Psoas muscle (tissue), 8 donors: ENCODE data around the gene METTL26. TPM values are rescaled to one million over a fixed set of nuclear protein-coding genes. Genes with fewer than 3 reads are reported as not detected.
A peak's percentile ranks its signal among the peaks of the same experiment; 100 is the strongest.
"Not testable (repeated sequence)": the region's sequence is repeated elsewhere in the genome, so short reads cannot be mapped to it uniquely, and the experiment has no call there.

ENCODE experiments used
- ATAC-seq, 4 donors: fragments of 200-7000 bp; cut with Tn5 transposase; one replicate each; pipeline ENCODE4 v1.9.1; 2020; ENCODE audit warnings: moderate library complexity in 3 of 4, mild to moderate bottlenecking in 2 of 4
- DNase-seq, 2 donors: peaks; one replicate each; pipeline ENCODE4 v3.0.0-alpha.2; 2020
- H3K27ac ChIP-seq: fragments of 200-600 bp; one replicate; pipeline ENCODE4 v1.8.0; 2022
- H3K27me3 ChIP-seq, 3 donors: fragments of 200-600 bp in 1 of 3; one replicate each; pipeline versions ENCODE4 v1.6.1 to v1.8.0; 2013 to 2022; ENCODE audit warnings: low read length in 2 of 3, mild to moderate bottlenecking in 2 of 3, moderate library complexity in 1 of 3; ENCODE audit not compliant: insufficient read depth in 3 of 3
- H3K36me3 ChIP-seq, 2 donors: fragments of 200-600 bp in 1 of 2; one replicate each; pipeline versions ENCODE4 v1.6.1 to v1.8.0; 2013 to 2022; ENCODE audit warnings: low read depth in 1 of 2, mild to moderate bottlenecking in 1 of 2, moderate library complexity in 1 of 2; ENCODE audit not compliant: insufficient read depth in 1 of 2
- H3K4me1 ChIP-seq: fragments of 200-600 bp; one replicate; pipeline ENCODE4 v1.8.0; 2022
- H3K4me3 ChIP-seq: fragments of 200-600 bp; one replicate; pipeline ENCODE4 v1.8.0; 2022; ENCODE audit warnings: mild to moderate bottlenecking
- H3K9me3 ChIP-seq: fragments of 200-600 bp; one replicate; pipeline ENCODE4 v1.8.0; 2022
- WGBS, 3 donors: extraction: QIAGEN DNeasy Blood & Tissue Kit; methylation state at CpG; one replicate each; pipeline versions ENCODE4 v1.1.6 to v1.1.7; 2013; 5-methylcytosine and 5-hydroxymethylcytosine counted together
- intact Hi-C, 2 donors: fragments of 100-400 bp; cut with DNase I; formaldehyde crosslinking; loops; one replicate each; pipeline versions ENCODE4 v1.11.0 to v1.14.2; 2022
- polyA plus RNA-seq, 3 donors: library from polyadenylated mRNA; stranded (reverse); fragments of 200-250 nt; gene quantifications; one replicate each; pipeline ENCODE4 v1.2.3, GENCODE V29; 2013
- total RNA-seq, 4 donors: library from RNA; stranded (reverse); fragmentation: NEBNext Ultra II Directional in 2 of 4; extraction: Animal tissue kit (Norgen Biotek cat#: 25700) in 2 of 4; gene quantifications; one replicate each; pipeline versions ENCODE4 v1.2.1 to v1.2.4, GENCODE V29; 2021 to 2023
- TF ChIP-seq, protein P1 (sequence below): fragments of 200-600 bp; IDR thresholded peaks from one replicate; pipeline ENCODE4 v1.8.0; 2022; ENCODE audit warnings: antibody characterized with exemption
- donor health status: healthy with polysubstance abuse.
- donor health status: DM: no; HTN: no; CAD: no; lungs with moderate emphysema.
- donor health status: Bipolar disorder and iron deficiency.
- donor health status: healthy.
- donor health status: DM: yes; HTN: yes; CAD: no.
- donor health status: DM: no; HTN: no; CAD: no.
- donor health status: DM: no; HTN: no; CAD: no.
- donor health status: DM: yes; HTN: yes; CAD: no.

METTL26 gene
- total and polyA plus RNA-seq, 7 donors, result 42.4 to 97.8 (median 55.6) TPM

DNA sequence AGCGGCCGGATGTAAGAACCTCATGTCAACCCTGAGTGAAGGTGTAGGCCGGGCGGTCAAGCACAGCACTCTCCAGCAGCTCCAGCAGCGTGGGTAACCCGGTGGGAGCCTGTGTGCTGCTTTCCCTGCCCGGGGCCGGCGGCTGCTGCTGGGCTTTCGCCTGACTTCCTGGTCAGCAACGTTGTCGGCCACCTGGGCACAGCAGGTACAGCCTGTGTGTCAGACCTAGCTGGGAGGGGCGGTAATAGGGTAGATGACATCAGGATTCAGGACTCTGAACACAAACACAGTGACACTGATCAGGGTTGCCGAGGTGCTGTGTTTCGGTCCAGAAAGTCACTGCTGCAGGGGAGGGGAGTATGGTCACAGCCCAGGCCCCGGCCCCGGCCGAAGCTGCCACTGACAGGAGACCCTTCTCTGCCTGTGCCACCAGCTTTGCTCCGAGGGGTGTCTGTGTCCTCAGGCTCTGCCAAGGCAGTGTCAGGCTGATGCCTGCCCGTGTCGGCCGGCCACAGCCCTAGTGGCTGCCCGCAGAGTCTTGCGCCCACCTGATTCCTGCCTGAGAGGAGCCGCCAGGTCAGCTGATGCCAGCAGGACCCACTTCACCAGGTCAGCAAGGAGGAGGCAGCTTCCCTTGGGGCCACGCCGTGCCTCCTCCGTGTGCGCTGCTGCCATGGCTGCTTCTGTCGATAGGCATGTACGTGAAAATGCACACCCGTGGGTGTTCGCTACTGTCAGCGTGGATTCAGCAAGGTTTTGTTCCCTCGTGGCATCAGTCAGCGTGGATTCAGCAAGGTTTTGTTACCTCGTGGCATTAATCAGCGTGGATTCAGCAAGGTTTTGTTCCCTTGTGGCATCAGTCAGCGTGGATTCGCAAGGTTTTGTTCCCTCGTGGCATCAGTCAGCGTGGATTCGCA lies 37.0 kb downstream of the METTL26 start:
- H3K27ac ChIP-seq, result no peak overlapping the region
- ATAC-seq, result no peak

DNA sequence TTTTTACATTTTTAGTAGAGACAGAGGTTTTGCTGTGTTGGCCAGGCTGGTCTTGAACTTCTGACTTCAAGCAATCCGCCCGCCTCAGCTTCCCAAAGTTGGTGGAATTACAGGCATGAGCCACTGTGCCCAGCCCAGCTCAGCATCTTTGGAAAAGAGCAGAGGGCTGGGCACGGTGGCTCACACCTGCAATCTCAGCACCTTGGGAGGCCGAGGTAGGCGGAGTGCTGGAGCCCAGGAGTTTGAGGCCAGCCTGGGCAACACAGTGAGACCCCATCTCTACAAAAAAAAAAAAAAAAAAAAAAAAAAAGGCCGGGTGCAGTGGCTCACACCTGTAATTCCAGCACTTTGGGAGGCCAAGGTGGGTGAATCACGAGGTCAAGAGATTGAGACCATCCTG lies 38.5 kb downstream of the METTL26 start:
- WGBS, 3 donors, result 95 to 99% (median 98%) methylated on average over 6 to 7 of the region's 7 CpGs
- H3K27ac ChIP-seq, H3K27me3 ChIP-seq, DNase-seq, ATAC-seq, intact Hi-C loops, H3K9me3 ChIP-seq, H3K4me3 ChIP-seq: not testable (repeated sequence)
- peaks cover 0 to 17% of the 10 kb centered on the region in 2 donors for H3K36me3 ChIP-seq
- H3K4me1 ChIP-seq, result peaks cover 42% of the 10 kb centered on the region

More for the DNA sequence above, 37.0 kb downstream of the METTL26 start:
- 94 to 97% (median 95%) methylated on average over 42 to 43 of the region's 43 CpGs for WGBS, 3 donors
- DNase-seq, result no peak
- Histone ChIP-seq H3K9me3 (no peaks in the 10 kb centered on the region), H3K4me3 (no peak overlapping the region), H3K36me3 (peaks cover 0 to 17% of the 10 kb centered on the region in 2 donors), H3K4me1 (peaks cover 32% of the 10 kb centered on the region), H3K27me3 (no peaks in the 10 kb centered on the region)
- TF ChIP-seq, protein P1, sequence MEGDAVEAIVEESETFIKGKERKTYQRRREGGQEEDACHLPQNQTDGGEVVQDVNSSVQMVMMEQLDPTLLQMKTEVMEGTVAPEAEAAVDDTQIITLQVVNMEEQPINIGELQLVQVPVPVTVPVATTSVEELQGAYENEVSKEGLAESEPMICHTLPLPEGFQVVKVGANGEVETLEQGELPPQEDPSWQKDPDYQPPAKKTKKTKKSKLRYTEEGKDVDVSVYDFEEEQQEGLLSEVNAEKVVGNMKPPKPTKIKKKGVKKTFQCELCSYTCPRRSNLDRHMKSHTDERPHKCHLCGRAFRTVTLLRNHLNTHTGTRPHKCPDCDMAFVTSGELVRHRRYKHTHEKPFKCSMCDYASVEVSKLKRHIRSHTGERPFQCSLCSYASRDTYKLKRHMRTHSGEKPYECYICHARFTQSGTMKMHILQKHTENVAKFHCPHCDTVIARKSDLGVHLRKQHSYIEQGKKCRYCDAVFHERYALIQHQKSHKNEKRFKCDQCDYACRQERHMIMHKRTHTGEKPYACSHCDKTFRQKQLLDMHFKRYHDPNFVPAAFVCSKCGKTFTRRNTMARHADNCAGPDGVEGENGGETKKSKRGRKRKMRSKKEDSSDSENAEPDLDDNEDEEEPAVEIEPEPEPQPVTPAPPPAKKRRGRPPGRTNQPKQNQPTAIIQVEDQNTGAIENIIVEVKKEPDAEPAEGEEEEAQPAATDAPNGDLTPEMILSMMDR, result no peak
- intact Hi-C loops, result no loop called here

DNA sequence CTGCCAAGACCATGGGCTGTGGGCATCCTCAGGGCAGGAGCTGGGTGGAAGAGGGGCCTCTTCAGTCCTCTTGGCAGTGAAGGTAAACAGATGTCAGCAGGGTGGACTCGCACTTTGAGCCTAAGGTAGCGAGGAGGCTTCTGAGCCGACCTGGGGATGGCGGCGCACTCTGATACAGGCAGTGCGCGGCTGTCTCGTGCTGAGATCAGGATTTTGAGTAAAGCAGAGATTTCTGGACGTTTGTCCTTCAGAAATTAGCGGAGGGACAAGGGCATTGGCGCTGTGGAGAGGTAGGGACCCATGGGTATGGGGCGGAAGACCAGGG lies 39.4 kb downstream of the METTL26 start:
- 92 to 96% (median 94%) methylated on average over 12 of the region's 12 CpGs for WGBS, 3 donors
- Histone ChIP-seq H3K4me1 (peaks cover 46% of the 10 kb centered on the region), H3K27me3 (no peaks in the 10 kb centered on the region), H3K4me3 (no peak overlapping the region), H3K36me3 (peaks cover 0 to 17% of the 10 kb centered on the region in 2 donors), H3K27ac (peak overlapping the region; percentile 95), H3K9me3 (no peaks in the 10 kb centered on the region)
- TF ChIP-seq, protein P1, result no peak
- no peak for DNase-seq
- ATAC-seq, result no peak
- intact Hi-C loops, result no loop called here

DNA sequence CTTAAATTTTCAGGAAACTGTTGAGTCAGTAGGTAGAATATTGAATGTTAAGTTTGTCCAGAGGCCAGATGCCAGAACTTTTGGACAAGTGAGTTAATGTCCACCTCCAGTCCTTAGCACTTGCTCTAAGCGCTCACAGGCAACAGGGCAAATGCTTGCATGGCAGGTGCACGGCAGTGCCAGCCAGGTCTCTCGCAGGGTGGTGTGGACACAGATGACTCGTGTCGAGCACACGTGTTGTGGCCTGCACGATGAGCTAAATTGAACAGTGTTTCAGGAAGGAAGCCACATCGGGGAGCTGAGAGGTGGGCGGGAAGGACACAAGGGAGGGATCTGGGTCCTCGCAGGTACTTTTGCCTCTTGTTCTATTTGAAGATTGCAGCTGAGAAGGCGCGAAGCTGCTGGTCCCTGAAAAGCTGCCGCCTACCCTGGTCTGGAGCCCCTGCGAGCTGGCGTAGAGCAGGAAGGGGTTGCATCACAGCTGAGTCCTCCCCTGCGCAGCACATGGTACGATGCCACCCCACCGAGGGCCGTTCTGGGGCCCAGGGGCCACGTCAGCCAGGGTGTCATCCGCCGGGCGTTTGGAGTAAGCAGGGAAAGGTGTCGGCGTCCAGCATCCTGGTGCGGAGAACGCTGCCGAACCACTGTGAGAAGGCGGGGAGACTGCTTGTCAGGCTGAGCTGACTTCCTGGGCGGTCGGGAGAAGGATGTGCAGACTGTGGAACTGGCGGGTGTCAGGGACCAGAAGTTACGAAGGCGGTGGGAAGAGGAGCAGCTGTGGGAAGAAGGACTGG lies 40.0 kb downstream of the METTL26 start:
- Histone ChIP-seq H3K36me3 (peaks cover 0 to 17% of the 10 kb centered on the region in 2 donors), H3K9me3 (no peaks in the 10 kb centered on the region), H3K4me1 (peaks cover 51% of the 10 kb centered on the region), H3K27me3 (no peaks in the 10 kb centered on the region), H3K27ac (peak overlapping the region; percentile 95), H3K4me3 (no peak overlapping the region)
- TF ChIP-seq, protein P1, result no peak
- DNase-seq, result no peak
- ATAC-seq, result peak in 1 of 4 donors; percentile 16
- WGBS, 3 donors, result 80 to 81% (median 80%) methylated on average over 34 of the region's 34 CpGs
- intact Hi-C loops, result no loop called here

DNA sequence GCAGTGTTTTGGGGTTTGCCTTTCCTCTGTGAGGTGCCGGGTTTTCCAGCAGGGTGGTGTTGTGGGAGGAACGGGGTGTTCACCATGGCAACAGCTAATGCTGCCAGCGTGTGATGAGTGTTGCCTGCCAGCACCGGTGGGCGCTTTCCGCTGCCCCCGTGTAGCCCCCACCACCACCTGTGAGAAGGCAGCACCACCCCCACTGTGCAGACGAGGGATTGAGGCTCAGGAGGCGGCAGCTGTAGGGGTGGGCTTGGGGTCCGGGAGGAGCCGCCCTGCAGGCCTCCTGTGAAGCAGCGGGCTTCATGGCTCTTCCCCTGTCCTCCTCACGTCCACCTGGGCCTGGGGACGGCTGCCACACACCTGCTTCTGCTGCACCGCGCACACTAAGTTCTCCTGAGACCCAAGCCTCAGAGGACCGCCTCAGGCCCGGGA lies 41.0 kb downstream of the METTL26 start:
- peak overlapping the region; percentile 15 for H3K4me3 ChIP-seq
- peaks cover 52% of the 10 kb centered on the region for H3K4me1 ChIP-seq
- 62 to 77% (median 69%) methylated on average over 18 of the region's 18 CpGs for WGBS, 3 donors
- no peak for ATAC-seq
- H3K9me3 ChIP-seq, result no peaks in the 10 kb centered on the region
- H3K27me3 ChIP-seq, result no peaks in the 10 kb centered on the region
- H3K36me3 ChIP-seq, result peaks cover 0 to 10% of the 10 kb centered on the region in 2 donors
- TF ChIP-seq, protein P1, result no peak
- H3K27ac ChIP-seq, result peak overlapping the region; percentile 95
- no peak for DNase-seq
- intact Hi-C loops, result no loop called here
